Nephron (organoid): ENCODE results near the gene GOLGA6L4.
"Not testable (repeated sequence)": the region's sequence is repeated elsewhere in the genome, so short reads cannot be mapped to it uniquely, and the experiment has no call there.

Experiments
- H3K27ac Mint-ChIP-seq, 3 experiments: 2 replicates each; pipeline ENCODE4 v1.8.0; 2020; ENCODE audit warnings: mixed read lengths in 3 of 3, mild to moderate bottlenecking in 2 of 3, moderate library complexity in 1 of 3
- H3K27me3 Mint-ChIP-seq: 2 replicates; pipeline ENCODE4 v1.8.0; 2021; ENCODE audit warnings: low read depth, mild to moderate bottlenecking, moderate library complexity, mixed read lengths
- H3K36me3 Mint-ChIP-seq: 2 replicates; pipeline ENCODE4 v1.8.0; 2020; ENCODE audit warnings: low read depth, mixed read lengths
- H3K4me1 Mint-ChIP-seq: 2 replicates; pipeline ENCODE4 v1.8.0; 2020; ENCODE audit warnings: mixed read lengths
- H3K4me3 Mint-ChIP-seq, 3 experiments: 2 replicates each; pipeline ENCODE4 v1.8.0; 2020; ENCODE audit warnings: mild to moderate bottlenecking in 3 of 3, mixed read lengths in 3 of 3, moderate library complexity in 2 of 3
- H3K9me3 Mint-ChIP-seq: 2 replicates; pipeline ENCODE4 v1.8.0; 2020; ENCODE audit warnings: mixed read lengths
- CTCF ChIP-seq, 3 experiments: fragments of 200-600 bp; sonication (generic); IDR thresholded peaks; one replicate each; pipeline ENCODE4 v1.5.0; 2021; ENCODE audit warnings: antibody characterized with exemption in 3 of 3; ENCODE audit not compliant: unreplicated experiment in 3 of 3

Gene GOLGA6L4

GRCh38 chr15:84235573-84235972 lies at the start of gene GOLGA6L4:
TSS of gene GOLGA6L4 (plus strand) at chr15:84235773. CDS start at chr15:84235835, 62 bp downstream.
- H3K27ac Mint-ChIP-seq, H3K4me1 Mint-ChIP-seq, H3K9me3 Mint-ChIP-seq, H3K27me3 Mint-ChIP-seq, H3K4me3 Mint-ChIP-seq, H3K36me3 Mint-ChIP-seq: not testable (repeated sequence)

- H3K36me3 Mint-ChIP-seq, H3K9me3 Mint-ChIP-seq, H3K4me1 Mint-ChIP-seq, H3K27me3 Mint-ChIP-seq, H3K27ac Mint-ChIP-seq, H3K4me3 Mint-ChIP-seq: not testable (repeated sequence)
Observed at GRCh38 chr15:84192982-84193381, 42.6 kb upstream of the GOLGA6L4 start.

DNA sequence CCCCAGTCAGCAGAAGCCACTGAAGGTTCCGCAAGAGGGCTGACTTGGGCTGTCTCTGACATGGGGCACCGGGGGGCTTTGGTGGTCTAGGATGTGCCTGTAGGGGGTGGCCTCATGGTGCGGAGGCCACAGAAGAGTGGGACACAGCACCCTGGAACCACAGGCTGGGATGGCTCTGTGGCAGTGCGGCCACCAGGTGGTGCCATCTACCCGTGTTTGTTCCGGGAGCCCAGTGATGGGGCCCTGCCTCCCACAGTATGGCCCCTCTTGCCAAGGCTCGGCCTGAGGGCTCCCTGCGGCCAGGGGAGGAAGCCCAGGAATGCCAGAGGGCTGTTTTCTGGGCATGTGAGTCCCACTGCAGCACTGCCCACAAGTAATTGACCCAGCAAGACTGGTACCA lies 40.0 kb upstream of the GOLGA6L4 start:
- not testable (repeated sequence) for H3K36me3 Mint-ChIP-seq, H3K27ac Mint-ChIP-seq, H3K4me3 Mint-ChIP-seq, H3K27me3 Mint-ChIP-seq, H3K4me1 Mint-ChIP-seq, H3K9me3 Mint-ChIP-seq

- not testable (repeated sequence) for H3K4me3 Mint-ChIP-seq, H3K27ac Mint-ChIP-seq, H3K9me3 Mint-ChIP-seq, H3K4me1 Mint-ChIP-seq, H3K36me3 Mint-ChIP-seq, H3K27me3 Mint-ChIP-seq
Observed at GRCh38 chr15:84196530-84197188, 38.9 kb upstream of the GOLGA6L4 start.

DNA sequence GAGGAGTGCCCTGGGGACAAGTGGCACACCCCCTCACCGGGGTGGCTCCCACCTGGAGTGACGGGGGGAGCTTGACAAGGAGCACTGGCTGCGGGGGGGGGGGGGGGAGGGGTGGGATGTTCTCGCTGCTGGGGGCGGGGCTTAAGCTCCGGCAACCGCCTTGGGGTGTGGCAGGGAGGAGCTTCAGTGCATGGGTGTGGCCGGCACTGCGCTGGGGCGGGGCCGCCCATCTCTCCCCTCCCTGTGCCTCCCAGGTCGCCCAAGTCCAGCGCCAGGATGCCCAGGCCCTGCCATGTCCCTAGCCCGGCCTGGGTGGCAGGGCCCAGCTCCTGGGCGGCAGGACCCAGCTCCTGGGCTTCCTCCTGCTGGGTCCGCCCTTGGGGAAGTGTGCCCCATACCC lies 35.7 kb upstream of the GOLGA6L4 start:
- H3K4me3 Mint-ChIP-seq, H3K27ac Mint-ChIP-seq, H3K9me3 Mint-ChIP-seq, H3K27me3 Mint-ChIP-seq, H3K36me3 Mint-ChIP-seq, H3K4me1 Mint-ChIP-seq: not testable (repeated sequence)

DNA sequence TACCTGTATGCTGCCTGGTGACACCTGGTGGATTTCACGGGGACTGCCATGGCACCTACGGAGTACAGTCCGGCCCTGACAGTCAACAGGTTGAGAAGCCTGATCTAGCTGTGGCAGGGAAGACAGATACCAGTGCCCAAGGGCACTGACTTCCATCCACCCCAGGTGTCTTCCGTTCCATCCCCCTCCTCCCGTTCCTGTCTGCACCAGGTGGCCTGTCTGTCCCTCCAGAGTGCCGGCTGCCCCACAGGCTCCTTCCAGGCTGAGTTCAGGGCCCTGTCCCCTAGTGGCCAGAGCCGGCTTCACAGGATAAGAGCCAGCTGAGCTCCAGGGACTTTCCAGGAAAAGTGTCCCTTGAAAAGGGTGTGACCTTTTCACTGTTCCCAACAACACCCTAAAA lies 10.9 kb downstream of the GOLGA6L4 start:
- not testable (repeated sequence) for H3K4me1 Mint-ChIP-seq, H3K27me3 Mint-ChIP-seq, H3K27ac Mint-ChIP-seq, H3K36me3 Mint-ChIP-seq, H3K9me3 Mint-ChIP-seq
- H3K4me3 Mint-ChIP-seq, result peak overlapping the region in 2 of 3 experiments; percentile 44 to 50
- TF ChIP-seq CTCF (IDR thresholded peaks at IDR 0.05; ENCODE audit: unreplicated experiment in 3 of 3), result peak; percentile 22 to 34 (median 31)
